Measurements from ENCODE around the gene SASS6. TPM values are rescaled to one million over a fixed set of nuclear protein-coding genes. Genes with fewer than 3 reads are reported as not detected.

Gene SASS6
- total and polyA plus RNA-seq, 9 of the 15 experiments (the other 6 are each of a cell fraction or from before 2014, with no cell fraction given): 11.6 to 34.1 (median 18.0) TPM

DNA sequence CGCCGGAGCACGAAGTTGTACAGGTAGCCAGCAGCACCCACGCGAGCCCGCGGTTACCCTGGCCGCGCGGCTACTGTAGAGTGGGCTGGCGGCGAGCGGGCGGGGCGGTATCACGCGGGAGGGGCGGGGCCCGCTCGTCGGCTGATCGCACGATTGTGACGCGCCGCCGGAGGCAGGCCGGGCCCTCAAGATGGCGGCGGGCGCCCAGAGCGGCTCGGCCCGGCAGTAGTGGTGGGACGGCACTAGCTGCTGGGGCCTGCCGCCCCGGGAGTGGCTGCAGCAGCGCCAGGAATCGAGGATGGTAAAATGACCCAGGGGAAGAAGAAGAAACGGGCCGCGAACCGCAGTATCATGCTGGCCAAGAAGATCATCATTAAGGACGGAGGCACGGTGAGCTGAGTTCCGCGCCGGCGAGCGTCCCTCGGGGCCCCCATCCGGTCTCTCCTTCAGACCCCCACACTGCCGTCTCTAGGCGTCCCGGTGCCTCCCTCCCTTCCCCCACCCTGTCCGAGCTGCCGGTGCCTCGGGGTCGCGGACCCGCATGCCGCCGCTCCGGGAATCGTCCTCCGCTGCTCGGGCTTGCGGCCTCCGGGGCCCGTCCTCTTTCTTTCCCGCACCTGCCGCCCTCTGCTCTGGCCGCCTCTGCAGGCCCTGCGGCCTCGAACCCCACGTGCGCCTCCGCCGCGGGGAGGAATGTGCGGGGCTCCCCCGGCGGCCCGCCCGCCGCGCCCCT is 94.6 kb downstream of the SASS6 start (continued):
- no peak for TF ChIP-seq SRSF9 (IDR thresholded peaks at IDR 0.05; ENCODE audit: borderline replicate concordance, low read depth, low read length)
- TF ChIP-seq EWSR1 (IDR thresholded peaks at IDR 0.05; ENCODE audit: borderline replicate concordance, low read depth, partially characterized antibody): no peak
- TF ChIP-seq, protein P1, sequence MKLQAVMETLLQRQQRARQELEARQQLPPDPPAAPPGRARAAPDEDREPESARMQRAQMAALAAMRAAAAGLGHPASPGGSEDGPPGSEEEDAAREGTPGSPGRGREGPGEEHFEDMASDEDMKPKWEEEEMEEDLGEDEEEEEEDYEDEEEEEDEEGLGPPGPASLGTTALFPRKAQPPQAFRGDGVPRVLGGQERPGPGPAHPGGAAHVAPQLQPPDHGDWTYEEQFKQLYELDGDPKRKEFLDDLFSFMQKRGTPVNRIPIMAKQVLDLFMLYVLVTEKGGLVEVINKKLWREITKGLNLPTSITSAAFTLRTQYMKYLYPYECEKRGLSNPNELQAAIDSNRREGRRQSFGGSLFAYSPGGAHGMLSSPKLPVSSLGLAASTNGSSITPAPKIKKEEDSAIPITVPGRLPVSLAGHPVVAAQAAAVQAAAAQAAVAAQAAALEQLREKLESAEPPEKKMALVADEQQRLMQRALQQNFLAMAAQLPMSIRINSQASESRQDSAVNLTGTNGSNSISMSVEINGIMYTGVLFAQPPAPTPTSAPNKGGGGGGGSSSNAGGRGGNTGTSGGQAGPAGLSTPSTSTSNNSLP (IDR thresholded peaks at IDR 0.05; ENCODE audit: borderline replicate concordance, low read depth, low read length): no peak
- TF ChIP-seq MAZ (CRISPR knock-in tag; conservative IDR thresholded peaks at IDR 0.05 in 1 of 2, IDR thresholded peaks at IDR 0.05 in 1 of 2): peak; percentile 88 to 97
- TF ChIP-seq CHD2 (IDR thresholded peaks at IDR 0.05; ENCODE audit: low read depth, low read length): no peak
- TF ChIP-seq MNT (conservative IDR thresholded peaks at IDR 0.05): peak; percentile 73 to 89
- TF ChIP-seq ZBTB2 (IDR thresholded peaks at IDR 0.05): no peak; the same call in 1 of the 2 replicates
- TF ChIP-seq ZBTB7A (IDR thresholded peaks at IDR 0.05; ENCODE audit: borderline replicate concordance, control insufficient read depth, low read depth, low read length): peak; percentile 31; the same call in 1 of the 2 replicates
- TF ChIP-seq MCM3 (IDR thresholded peaks at IDR 0.05): no peak
- TF ChIP-seq ZNF165 (CRISPR knock-in tag; IDR thresholded peaks at IDR 0.05; ENCODE audit: borderline replicate concordance): no peak
- TF ChIP-seq BCOR (IDR thresholded peaks at IDR 0.05): no peak; the same call in 1 of the 2 replicates
- TF ChIP-seq FOXJ2 (tag; IDR thresholded peaks at IDR 0.05): no peak
- TF ChIP-seq SRSF1 (IDR thresholded peaks at IDR 0.05; ENCODE audit: low read depth, low read length): 0 out of 2 replicates have a peak, but pooled peaks have one; percentile 61
- no peak for TF ChIP-seq HOMEZ (CRISPR knock-in tag; IDR thresholded peaks at IDR 0.05)
- no peak for TF ChIP-seq TFE3 (CRISPR knock-in tag; IDR thresholded peaks at IDR 0.05)
- no peak for TF ChIP-seq CTCFL (IDR thresholded peaks at IDR 0.05; ENCODE audit: borderline replicate concordance, insufficient read depth, low read depth, low read length, poor library complexity, severe bottlenecking)

All from K562 (cell line).